ENCODE results near the gene ZNF18. TPM values are rescaled to one million over a fixed set of nuclear protein-coding genes. Genes with fewer than 3 reads are reported as not detected.

The ZNF18 gene
- polyA plus RNA-seq, 1 donor (not counting 4 experiments of a cell fraction or from before 2014, with no cell fraction given): 7.7 TPM

- Histone ChIP-seq H3K4me1 (ENCODE audit: control insufficient read depth, extremely low read depth, insufficient read depth, low read length) (peaks cover 28% of the 10 kb centered on the region), H3K36me3 (ENCODE audit: control insufficient read depth in 2 of 2, extremely low read depth in 1 of 2, insufficient read depth in 2 of 2, low read length in 2 of 2) (peaks cover 0 to 9% of the 10 kb centered on the region in 2 experiments), H3K9me3 (ENCODE audit: control insufficient read depth, low read depth, low read length) (no peaks in the 10 kb centered on the region), H3K4me3 (ENCODE audit: control insufficient read depth in 2 of 3, extremely low read depth in 1 of 3, insufficient read depth in 2 of 3, low read depth in 1 of 3, low read length in 3 of 3) (no peak overlapping the region), H3K27me3 (ENCODE audit: control insufficient read depth, extremely low read depth, insufficient read depth, low read length) (no peaks in the 10 kb centered on the region), H3K9me1 (ENCODE audit: control insufficient read depth, extremely low read depth, insufficient read depth, low read length) (peaks cover 2% of the 10 kb centered on the region), H2AFZ (ENCODE audit: control insufficient read depth, low read length) (no peak overlapping the region), H3K79me2 (ENCODE audit: control insufficient read depth, insufficient read depth, low read length) (peaks cover 92% of the 10 kb centered on the region), H4K20me1 (ENCODE audit: control insufficient read depth, extremely low read depth, insufficient read depth, low read length) (peaks cover 8% of the 10 kb centered on the region), H3K27ac (ENCODE audit: control insufficient read depth, insufficient read depth, low read length) (no peak overlapping the region), H3K4me2 (ENCODE audit: control insufficient read depth, extremely low read depth, insufficient read depth, low read depth, low read length) (no peak overlapping the region), H3K9ac (ENCODE audit: control insufficient read depth, extremely low read depth, insufficient read depth, low read length) (no peak overlapping the region)
- DNase-seq (ENCODE audit: low read depth, low spot score): no peak
- FAIRE-seq: no peak
- TF ChIP-seq, protein P1, sequence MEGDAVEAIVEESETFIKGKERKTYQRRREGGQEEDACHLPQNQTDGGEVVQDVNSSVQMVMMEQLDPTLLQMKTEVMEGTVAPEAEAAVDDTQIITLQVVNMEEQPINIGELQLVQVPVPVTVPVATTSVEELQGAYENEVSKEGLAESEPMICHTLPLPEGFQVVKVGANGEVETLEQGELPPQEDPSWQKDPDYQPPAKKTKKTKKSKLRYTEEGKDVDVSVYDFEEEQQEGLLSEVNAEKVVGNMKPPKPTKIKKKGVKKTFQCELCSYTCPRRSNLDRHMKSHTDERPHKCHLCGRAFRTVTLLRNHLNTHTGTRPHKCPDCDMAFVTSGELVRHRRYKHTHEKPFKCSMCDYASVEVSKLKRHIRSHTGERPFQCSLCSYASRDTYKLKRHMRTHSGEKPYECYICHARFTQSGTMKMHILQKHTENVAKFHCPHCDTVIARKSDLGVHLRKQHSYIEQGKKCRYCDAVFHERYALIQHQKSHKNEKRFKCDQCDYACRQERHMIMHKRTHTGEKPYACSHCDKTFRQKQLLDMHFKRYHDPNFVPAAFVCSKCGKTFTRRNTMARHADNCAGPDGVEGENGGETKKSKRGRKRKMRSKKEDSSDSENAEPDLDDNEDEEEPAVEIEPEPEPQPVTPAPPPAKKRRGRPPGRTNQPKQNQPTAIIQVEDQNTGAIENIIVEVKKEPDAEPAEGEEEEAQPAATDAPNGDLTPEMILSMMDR (optimal IDR thresholded peaks at IDR 0.05 in 1 of 3, IDR thresholded peaks at IDR 0.05 in 1 of 3, conservative IDR thresholded peaks at IDR 0.05 in 1 of 3; ENCODE audit: extremely low read depth in 1 of 3, insufficient read depth in 2 of 3, low read length in 3 of 3): no peak
- TF ChIP-seq EZH2 (IDR thresholded peaks at IDR 0.05; ENCODE audit: low read length): no peak
- dilution Hi-C loops (cut with MboI; ENCODE audit: extremely low pct_ligation_motif_present, low sequenced_read_pairs): no loop called here
These were observed 31.3 kb upstream of the ZNF18 start for GRCh38 chr17:12028611-12029010.

DNA sequence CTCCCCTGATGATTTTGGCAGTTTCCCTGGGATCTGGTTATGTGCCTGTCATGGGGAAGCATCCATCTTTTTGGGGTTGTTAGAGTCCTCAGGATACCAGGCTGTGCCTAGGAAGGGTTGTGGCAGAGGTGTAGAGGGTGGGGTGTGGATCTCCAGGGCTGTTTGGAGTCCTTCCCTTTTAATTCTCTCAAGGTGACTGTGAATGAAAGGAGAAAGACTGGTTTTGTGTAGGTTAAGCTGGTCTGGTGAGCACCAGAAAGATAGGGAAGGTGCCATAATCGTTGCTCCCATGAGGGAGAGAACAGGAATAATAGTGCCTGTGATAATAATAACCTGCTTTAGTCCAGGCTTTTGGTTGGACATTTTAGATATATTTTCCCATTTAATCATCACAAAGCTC lies 30.4 kb upstream of the ZNF18 start:
- Histone ChIP-seq H3K9ac (ENCODE audit: control insufficient read depth, extremely low read depth, insufficient read depth, low read length) (no peak overlapping the region), H3K36me3 (ENCODE audit: control insufficient read depth in 2 of 2, extremely low read depth in 1 of 2, insufficient read depth in 2 of 2, low read length in 2 of 2) (peaks cover 0 to 9% of the 10 kb centered on the region in 2 experiments), H3K79me2 (ENCODE audit: control insufficient read depth, insufficient read depth, low read length) (peaks cover 94% of the 10 kb centered on the region), H3K27ac (ENCODE audit: control insufficient read depth, insufficient read depth, low read length) (no peak overlapping the region), H3K4me2 (ENCODE audit: control insufficient read depth, extremely low read depth, insufficient read depth, low read depth, low read length) (no peak overlapping the region), H3K4me1 (ENCODE audit: control insufficient read depth, extremely low read depth, insufficient read depth, low read length) (peaks cover 36% of the 10 kb centered on the region), H3K9me3 (ENCODE audit: control insufficient read depth, low read depth, low read length) (no peaks in the 10 kb centered on the region), H4K20me1 (ENCODE audit: control insufficient read depth, extremely low read depth, insufficient read depth, low read length) (peaks cover 8% of the 10 kb centered on the region), H2AFZ (ENCODE audit: control insufficient read depth, low read length) (no peak overlapping the region), H3K9me1 (ENCODE audit: control insufficient read depth, extremely low read depth, insufficient read depth, low read length) (peaks cover 2% of the 10 kb centered on the region), H3K4me3 (ENCODE audit: control insufficient read depth in 2 of 3, extremely low read depth in 1 of 3, insufficient read depth in 2 of 3, low read depth in 1 of 3, low read length in 3 of 3) (no peak overlapping the region), H3K27me3 (ENCODE audit: control insufficient read depth, extremely low read depth, insufficient read depth, low read length) (no peaks in the 10 kb centered on the region)
- dilution Hi-C loops (cut with MboI; ENCODE audit: extremely low pct_ligation_motif_present, low sequenced_read_pairs): no loop called here
- DNase-seq (ENCODE audit: low read depth, low spot score): no peak
- peak; percentile 5 for FAIRE-seq
- TF ChIP-seq, protein P1 (optimal IDR thresholded peaks at IDR 0.05 in 1 of 3, IDR thresholded peaks at IDR 0.05 in 1 of 3, conservative IDR thresholded peaks at IDR 0.05 in 1 of 3; ENCODE audit: extremely low read depth in 1 of 3, insufficient read depth in 2 of 3, low read length in 3 of 3): no peak
- TF ChIP-seq EZH2 (IDR thresholded peaks at IDR 0.05; ENCODE audit: low read length): no peak

All from keratinocyte (primary cell).